HepG2 (cell line): ENCODE measurements around the gene CSNK2B. TPM values are rescaled to one million over a fixed set of nuclear protein-coding genes. Genes with fewer than 3 reads are reported as not detected.

Source experiments
- BHLHE40 ChIP-seq: IDR thresholded peaks from 2 replicates; pipeline ENCODE4 v1.6.1; 2011; ENCODE audit warnings: low read length, improper control_type of control experiment
- CREB1 ChIP-seq, 2 experiments: fragments of 450-650 bp in 1 of 2; IDR thresholded peaks; 2 replicates each; pipeline ENCODE4 v1.6.1; 2016 to 2017; ENCODE audit warnings: control low read depth in 1 of 2, mild to moderate bottlenecking in 1 of 2, missing compliant biosample characterization in 1 of 2, missing genetic modification characterization in 1 of 2
- E2F2 ChIP-seq: sonication (generic); formaldehyde crosslinking; IDR thresholded peaks from 2 replicates; pipeline ENCODE4 v1.4.0; 2020; ENCODE audit warnings: missing genetic modification reagents, borderline replicate concordance
- MTA1 ChIP-seq: sonication (generic); formaldehyde crosslinking; IDR thresholded peaks from 2 replicates; pipeline ENCODE4 v1.4.0; 2020; ENCODE audit warnings: missing genetic modification reagents, mild to moderate bottlenecking, borderline replicate concordance
- PITX1 ChIP-seq: sonication (generic); formaldehyde crosslinking; IDR thresholded peaks from 2 replicates; pipeline ENCODE4 v1.5.1; 2020; ENCODE audit warnings: mild to moderate bottlenecking, missing genetic modification reagents
- REST ChIP-seq, 2 experiments: IDR thresholded peaks; 2 replicates each; pipeline ENCODE4 v1.6.1; 2011 to 2012; ENCODE audit warnings: low read length in 2 of 2, borderline replicate concordance in 1 of 2, low read depth in 1 of 2, mild to moderate bottlenecking in 1 of 2, moderate library complexity in 1 of 2
- SYNCRIP ChIP-seq: fragments of 200-400 bp; formaldehyde crosslinking; IDR thresholded peaks from 2 replicates; pipeline ENCODE4 v1.6.1; 2018; ENCODE audit warnings: mild to moderate bottlenecking, low read depth, low read length; ENCODE audit not compliant: insufficient read depth
- TBL1XR1 ChIP-seq: fragments of 150-350 bp; IDR thresholded peaks from 2 replicates; pipeline ENCODE4 v1.6.1; 2014; ENCODE audit warnings: borderline replicate concordance, low read length; ENCODE audit not compliant: partially characterized antibody
- ZBTB26 ChIP-seq: IDR thresholded peaks from 2 replicates; pipeline ENCODE4 v1.6.1; 2016; ENCODE audit warnings: missing compliant biosample characterization, missing genetic modification reagents, borderline replicate concordance
- ZNF142 ChIP-seq: sonication (generic); formaldehyde crosslinking; IDR thresholded peaks from 2 replicates; pipeline ENCODE4 v1.4.0; 2020; ENCODE audit warnings: missing genetic modification reagents
- ZNF615 ChIP-seq: sonication (generic); formaldehyde crosslinking; IDR thresholded peaks from 2 replicates; pipeline ENCODE4 v1.5.0; 2020; ENCODE audit warnings: mild to moderate bottlenecking, missing genetic modification reagents, borderline replicate concordance
- ZNF784 ChIP-seq: sonication (generic); formaldehyde crosslinking; IDR thresholded peaks from 2 replicates; pipeline ENCODE4 v1.5.1; 2020; ENCODE audit warnings: missing genetic modification reagents, mild to moderate bottlenecking, borderline replicate concordance
- polyA plus RNA-seq, 8 experiments: library from polyadenylated mRNA; depleted of rRNA in 3 of 8; stranded (reverse) in 7 of 8; unstranded in 1 of 8; fragments of >200 nt; fragmentation: Illumina TruSeq in 4 of 8; extraction: Trizol in 4 of 8; gene quantifications; 2 replicates each; pipeline versions ENCODE4 v1.2.1 to v1.2.3, GENCODE V29; 2011 to 2016; ENCODE audit warnings: low read depth in 4 of 8, missing spikeins in 1 of 8, mixed read lengths in 1 of 8; ENCODE audit not compliant: insufficient read depth in 1 of 8
- total RNA-seq, 5 experiments: library from RNA; depleted of rRNA; stranded (reverse); fragments of >200 nt; fragmentation: Illumina TruSeq; extraction: Trizol; gene quantifications; 2 replicates each; pipeline ENCODE4 v1.2.3, GENCODE V29; 2016; ENCODE audit warnings: low read depth in 1 of 5

The CSNK2B gene
- total and polyA plus RNA-seq, 2 of the 13 experiments (the other 11 are each of a cell fraction or from before 2014, with no cell fraction given) = 111 to 296 TPM

- TF ChIP-seq REST (IDR thresholded peaks at IDR 0.05; ENCODE audit: borderline replicate concordance in 1 of 2, low read depth in 1 of 2, low read length in 2 of 2) = peak in 1 of 2 experiments; percentile 71; a peak in 1 of 4 replicates
- TF ChIP-seq ZNF142 (CRISPR knock-in tag) = 0 out of 2 replicates have a peak, but pooled peaks have one; percentile 56
- TF ChIP-seq ZNF784 (CRISPR knock-in tag) = 0 out of 2 replicates have a peak, but pooled peaks have one; percentile 22
- peak; percentile 40; the same call in 1 of the 2 replicates for TF ChIP-seq ZBTB26 (CRISPR knock-in tag)
- TF ChIP-seq MTA1 (CRISPR knock-in tag) = peak; percentile 67; the same call in 1 of the 2 replicates
- peak; percentile 88 for TF ChIP-seq CREB1 (IDR thresholded peaks at IDR 0.05)
- peak; percentile 96 for TF ChIP-seq CREB1 (CRISPR knock-in tag; IDR thresholded peaks at IDR 0.05)
- 0 out of 2 replicates have a peak, but pooled peaks have one; percentile 6 for TF ChIP-seq E2F2 (CRISPR knock-in tag)
- TF ChIP-seq ZNF615 (CRISPR knock-in tag) = peak; percentile 86
- peak; percentile 78 for TF ChIP-seq BHLHE40
- TF ChIP-seq SYNCRIP = no peak
- TF ChIP-seq PITX1 = peak; percentile 54
- TF ChIP-seq TBL1XR1 = peak; percentile 47
These were observed 37.2 kb downstream of the CSNK2B start, which contains the start of gene ABHD16A (continued) for GRCh38 chr6:31702819-31703716.
